HG03571 (cell line): ENCODE data around the gene TENT5C.

Source experiments
- ATAC-seq: cut with Tn5 transposase; IDR thresholded peaks from one replicate; pipeline ENCODE4 v1.9.1; 2021; ENCODE audit not compliant: unreplicated experiment

The TENT5C gene

DNA sequence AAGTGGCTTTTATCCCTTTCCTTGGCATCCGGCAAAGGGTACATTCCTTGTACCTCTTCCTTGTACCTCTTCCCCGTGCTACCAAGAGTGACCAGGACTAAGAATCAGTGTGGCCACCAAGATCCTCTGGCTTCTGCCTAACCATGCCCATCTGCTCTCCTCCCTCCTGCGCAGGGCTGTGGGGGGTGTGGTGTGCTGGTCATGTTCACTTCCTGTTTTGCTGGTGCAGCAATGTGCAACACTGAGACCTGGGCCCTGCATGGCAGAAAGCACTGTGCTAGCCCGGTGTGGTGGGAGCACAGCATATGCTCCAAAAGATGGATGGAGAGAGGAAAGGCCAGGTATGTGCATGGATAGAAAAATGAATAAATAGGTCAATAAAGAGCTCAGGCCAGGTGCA is 33.3 kb upstream of the TENT5C start:
- no peak for ATAC-seq

DNA sequence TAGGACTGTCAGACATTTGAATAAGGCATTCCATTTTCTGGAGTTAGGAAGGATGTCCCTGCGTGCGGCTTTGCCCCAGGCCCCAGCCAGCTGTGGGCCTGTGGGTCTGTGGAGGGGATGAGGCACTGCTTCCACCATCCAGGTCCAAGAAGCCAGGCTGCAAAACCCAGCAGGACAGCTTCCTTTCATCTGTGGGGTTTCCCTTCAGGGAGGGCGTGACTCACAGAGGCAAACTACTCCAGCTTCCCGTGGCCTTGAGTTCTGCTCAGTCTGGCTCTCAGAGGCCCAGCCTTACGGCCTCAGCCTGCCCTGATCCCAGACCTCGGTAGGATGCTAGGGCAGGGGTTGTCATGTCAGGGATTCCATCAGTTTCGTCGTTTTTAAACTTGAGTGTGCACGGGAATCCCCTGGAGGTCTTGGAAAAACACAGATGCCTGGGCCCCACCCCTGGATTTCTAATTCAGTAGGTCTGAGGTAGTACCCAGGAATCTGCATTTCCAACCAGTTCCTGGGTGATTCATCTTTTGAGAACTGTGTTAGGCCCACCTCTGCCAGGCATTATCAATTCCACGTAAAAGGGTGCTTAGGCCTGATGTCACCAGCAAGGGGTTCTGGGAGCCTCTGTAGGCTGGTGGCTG is 32.3 kb upstream of the TENT5C start:
- ATAC-seq = no peak

DNA sequence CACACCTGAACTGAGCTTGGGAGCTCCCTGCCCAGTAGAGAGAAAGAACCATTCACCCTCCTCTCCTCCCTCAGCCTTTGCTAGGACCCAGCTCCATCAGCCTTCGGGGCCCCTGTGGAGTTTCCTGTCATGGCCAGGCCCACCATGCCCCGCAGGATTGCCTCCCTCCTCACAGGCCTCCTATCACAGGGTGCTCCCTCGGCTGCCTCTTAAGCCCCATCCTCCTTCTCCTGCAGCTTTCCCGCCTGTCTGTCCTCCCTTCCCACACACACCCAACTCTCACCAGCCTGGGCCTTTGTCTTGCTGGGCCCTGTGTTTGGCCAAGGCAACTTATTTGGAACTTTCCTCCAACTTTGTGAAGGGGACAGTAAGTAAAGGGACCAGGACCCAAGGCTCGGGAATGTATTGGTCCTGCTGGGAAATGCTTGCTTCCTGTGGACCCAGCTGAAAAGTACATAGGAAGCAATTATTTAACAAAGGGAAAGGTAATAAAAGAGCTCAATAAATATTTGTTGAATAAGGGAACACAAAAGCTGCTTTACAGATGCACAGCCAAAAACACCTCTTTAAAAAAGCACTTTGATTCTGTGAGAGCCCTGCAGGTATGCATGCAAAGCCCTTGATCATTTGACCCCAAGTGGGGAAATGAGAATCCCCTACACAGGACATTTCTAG is 31.6 kb upstream of the TENT5C start:
- ATAC-seq = no peak

DNA sequence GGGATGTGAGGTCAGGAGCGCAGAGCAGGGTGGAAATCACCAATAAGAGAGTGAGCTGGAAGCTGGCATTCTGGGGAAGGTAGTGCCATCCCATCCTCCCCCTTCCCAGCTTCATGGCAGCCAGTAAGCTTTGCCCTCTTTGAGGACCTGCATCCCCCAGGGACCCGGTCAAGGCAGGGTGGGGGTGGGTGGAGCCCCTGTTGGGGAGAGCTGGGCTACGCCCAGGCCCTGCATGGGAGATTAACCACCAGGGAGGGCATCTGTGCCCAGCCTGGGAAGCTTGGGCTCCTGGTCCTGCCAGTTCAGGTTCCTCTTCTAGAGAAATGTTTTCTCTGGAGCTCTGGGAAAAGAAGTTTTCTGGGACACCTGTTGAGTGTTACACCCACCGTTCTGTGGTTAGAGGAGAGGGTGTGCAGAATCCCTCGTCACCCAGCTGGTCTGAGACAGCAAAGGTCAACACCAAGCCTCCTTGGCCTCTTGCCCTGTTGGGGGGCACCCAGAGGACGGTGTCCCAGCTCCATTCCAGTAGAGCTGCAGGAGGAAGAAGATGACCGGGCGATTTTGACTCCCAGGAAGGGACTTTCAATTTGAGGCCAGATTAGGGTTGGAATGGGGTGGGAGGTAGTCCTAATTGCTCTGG is 30.1 kb upstream of the TENT5C start:
- no peak for ATAC-seq

DNA sequence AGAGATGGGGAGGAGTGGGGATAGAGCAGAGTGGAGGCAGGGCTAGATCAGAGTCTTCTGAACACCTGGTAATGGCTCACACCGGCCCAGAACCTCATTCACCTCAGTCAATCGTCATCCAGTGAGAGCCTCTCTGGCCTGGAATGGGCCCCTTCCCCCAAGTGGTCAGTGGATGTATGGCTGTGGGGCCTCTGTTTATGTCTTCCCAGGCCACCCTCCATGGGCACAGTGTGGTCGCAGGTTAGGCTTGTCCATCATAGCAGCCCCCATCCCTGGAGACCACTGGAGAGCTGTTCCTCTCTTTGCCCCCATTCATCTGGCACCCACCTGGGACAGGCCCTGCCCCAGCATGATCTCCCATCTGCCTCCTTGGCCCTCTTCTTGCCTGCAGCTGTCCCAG is 29.6 kb upstream of the TENT5C start:
- ATAC-seq = no peak

DNA sequence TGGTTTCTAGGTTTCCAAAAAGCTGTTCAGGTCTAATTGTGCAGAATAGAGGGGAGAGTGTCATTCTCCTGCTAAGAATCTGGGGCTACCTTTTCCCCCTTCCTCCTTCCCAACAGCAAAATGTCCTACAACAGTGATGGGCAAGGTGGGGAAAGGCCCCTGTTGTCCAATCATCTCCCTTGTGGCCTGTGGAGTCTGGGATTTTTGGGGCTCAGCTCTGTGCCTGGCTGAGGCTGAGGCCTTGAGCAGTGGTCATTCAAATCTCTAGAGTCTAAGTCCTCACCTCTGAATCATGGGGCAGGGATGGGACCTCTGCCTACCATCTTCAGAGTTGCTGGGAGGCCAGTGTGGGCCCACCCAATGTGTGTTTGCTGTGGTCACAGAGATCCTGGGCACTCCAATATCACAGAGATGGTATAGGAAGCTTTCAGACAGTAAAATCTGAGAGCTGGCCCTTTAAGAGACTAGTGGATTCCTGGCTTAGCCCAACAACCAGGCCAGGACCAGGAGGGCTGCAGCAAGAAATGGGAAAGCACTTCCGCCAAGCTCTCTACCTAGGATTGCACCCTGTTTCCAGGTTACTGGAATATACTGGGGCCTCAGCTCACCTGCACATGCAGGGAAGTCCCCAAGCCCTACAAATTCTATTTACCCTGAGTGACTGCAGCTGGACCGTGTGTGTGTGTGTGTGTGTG is 28.5 kb upstream of the TENT5C start:
- no peak for ATAC-seq

DNA sequence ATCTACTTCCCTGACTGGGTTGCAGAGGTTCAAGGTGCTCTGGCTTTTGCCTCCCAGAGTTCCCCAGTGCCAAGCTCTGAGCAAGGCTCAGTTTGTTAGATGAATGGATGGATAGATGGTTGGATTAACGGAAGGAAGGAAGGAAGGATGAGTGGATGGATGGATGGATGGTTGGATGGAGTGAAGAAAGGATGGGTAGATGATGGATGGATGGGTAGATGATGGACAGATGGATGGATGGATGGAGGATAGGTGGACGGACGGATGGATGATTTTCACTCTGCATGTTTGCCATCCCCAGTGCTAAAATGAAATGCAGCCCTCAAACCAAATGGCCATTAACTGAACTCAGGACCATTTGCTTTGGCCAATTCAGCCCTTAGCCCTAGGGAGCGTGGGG is 27.4 kb upstream of the TENT5C start:
- ATAC-seq = no peak

DNA sequence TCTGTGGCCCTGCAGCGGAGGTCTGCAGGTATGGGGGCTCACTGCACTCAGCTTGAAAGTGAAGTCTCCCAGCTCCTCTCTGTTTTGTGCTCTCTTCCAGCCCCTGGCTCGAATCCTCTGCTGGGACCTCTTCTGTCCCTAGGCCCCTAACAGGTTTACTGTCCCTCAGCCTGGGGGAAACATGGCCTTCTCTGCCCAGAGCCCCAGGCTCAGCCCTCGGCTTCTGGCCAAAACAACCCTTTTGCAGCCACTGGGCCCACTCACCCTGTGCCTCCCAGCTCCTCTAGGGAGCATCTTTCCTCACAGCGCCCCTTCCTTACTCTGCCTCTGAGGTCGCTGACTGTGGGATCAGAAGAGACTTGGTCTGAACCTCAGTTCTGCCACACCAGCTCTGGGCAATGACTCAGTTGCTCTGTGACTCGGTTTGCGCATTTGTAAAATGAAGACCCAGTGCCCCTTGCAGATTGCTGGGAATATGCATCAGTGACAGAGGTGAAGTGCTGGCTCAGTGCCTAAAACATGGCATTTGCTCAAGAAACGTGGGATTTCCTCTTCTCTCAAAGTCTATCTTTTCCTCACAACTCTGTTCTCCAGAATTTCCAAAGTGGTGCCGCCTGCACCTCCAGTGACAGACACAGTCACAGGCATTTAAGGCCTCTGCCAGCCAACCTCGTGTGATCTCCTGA is 26.5 kb upstream of the TENT5C start:
- ATAC-seq = no peak

DNA sequence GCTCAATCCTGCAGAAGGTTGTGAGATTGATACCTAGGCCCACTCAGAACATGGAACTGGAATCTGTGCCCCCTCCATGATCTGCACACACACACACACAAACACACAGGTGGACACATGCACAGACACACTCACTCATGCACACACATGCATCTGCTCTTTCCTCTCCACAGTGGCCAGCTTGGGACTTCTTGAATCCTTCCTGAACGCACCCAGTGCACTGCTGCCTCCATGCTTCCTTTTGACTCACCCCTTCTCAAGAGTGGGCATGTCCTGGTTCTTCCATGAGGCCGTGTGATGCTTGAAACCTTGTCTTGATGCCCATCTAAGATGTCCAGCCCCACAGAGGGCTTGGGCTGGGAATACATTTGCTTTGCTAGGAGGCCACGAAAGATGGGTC is 25.4 kb upstream of the TENT5C start:
- no peak for ATAC-seq

DNA sequence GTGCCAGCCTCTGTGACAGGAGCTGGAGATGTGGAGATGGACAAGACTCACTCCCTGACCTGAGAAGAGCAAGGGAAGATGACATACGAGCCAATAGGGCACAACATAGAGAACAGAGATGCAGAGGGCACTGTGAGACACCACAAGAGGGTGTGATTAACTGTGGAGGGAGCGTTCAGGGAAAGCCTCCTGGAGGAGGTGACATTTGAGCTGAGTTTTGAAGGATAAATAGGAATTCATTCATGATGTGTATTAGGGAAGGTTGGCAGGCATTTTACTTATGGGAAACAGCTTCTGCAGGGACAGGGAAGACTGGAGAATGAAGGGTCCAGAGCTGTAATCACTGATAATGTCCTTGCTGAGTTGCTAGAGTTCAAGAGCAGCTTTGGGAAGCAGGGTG is 25.0 kb upstream of the TENT5C start:
- ATAC-seq = no peak

DNA sequence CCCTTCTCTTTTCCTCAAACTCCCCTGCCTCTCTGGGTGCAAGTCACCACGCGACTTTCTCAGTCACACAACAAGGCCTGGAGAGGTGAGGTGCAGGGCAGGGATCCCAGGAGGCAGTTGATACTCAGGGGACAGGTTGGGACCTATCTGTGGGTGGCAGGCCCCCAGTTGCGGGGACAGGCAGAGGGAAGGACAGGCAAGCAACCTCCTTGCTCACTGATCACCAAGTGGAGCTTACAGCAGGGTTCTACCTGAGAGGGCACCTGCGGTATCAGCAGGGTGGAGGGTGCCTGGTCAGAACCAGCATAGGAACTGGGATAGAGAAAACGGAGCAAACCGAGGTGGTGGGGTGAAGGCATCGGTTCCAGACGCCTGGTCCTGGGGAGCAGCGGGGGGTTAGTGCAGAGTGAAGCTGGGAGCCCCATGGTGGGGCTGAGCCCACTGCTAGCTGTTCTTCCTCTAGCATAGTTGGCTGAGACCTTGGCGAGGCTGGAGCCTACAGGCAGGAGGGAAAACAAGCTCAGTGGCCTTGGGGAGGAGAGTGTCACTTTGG is 24.4 kb upstream of the TENT5C start:
- ATAC-seq = no peak

DNA sequence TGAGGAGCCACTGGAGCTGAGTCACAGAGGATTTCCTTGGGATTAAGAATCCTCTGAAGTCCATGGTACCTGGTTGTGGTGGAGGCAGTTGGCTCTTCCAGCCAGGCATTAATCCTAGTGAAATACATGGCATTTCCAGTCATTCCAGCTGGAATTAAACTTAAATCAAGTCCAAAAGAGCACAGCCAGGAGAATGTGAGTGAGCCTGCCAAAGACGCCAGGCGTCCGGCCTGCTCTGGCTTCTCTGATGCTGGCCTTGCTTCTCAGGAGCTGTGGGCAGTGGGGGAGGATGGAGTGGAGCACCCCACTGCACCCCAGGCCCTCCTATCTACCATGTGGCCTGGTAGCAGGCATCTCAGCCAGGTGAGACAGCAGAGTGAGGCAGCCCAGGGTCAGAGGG is 23.4 kb upstream of the TENT5C start:
- ATAC-seq = no peak

DNA sequence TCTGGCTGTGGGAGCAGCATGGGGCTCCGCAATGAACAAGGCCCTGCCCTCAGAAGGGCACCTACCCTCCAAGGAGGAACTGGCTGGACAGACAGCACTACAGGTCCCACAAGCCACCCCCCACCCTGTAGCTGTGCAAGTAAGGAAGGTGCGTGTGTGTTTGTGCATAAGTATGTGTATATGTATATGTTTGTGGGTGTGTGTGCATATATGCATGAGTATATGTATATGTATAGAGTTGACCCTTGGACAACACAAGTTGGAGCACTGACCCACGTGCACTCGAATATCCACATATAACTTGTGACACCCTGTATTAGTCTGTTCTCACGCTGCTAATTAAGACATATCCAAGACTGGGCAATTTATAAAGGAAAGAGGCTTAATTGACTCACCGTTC is 22.6 kb upstream of the TENT5C start:
- no peak for ATAC-seq

DNA sequence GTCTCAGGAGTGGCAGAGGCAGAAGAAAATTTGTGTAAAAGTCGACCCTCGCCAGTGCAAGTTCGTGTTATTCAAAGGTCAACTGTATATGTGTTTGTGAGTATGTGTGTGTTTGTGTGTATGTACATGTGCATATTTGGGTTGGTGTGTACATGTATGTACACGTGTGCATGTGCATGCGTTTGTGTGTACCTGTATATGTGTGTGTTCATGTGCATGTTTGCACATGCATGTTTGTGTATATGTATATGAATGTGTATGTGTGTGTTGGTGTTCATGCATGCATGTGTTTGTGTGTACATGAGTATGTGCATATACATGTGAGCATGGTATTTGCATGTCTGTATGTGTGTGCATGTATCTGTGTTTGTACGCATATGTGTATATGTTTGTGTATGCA is 21.7 kb upstream of the TENT5C start:
- no peak for ATAC-seq

DNA sequence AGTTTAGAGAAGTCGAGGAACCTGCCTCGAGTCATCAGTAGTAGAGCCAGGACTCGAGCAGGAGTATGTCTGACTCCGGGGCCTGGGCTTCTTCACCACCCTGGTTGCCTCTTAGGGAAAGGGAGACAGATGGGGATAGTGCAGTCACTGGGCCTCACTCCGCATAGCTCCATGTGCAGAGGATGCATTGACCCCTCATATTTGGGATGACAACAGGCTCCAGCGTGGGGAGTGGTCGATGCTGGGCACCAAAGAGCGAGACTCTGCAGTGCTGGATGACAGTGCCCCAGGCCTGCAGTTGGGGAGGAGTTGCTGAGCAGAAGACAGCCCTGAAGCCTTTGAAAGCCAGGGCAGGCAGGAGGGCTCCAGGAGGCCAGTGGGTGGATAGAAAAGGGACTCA is 20.8 kb upstream of the TENT5C start:
- no peak for ATAC-seq

DNA sequence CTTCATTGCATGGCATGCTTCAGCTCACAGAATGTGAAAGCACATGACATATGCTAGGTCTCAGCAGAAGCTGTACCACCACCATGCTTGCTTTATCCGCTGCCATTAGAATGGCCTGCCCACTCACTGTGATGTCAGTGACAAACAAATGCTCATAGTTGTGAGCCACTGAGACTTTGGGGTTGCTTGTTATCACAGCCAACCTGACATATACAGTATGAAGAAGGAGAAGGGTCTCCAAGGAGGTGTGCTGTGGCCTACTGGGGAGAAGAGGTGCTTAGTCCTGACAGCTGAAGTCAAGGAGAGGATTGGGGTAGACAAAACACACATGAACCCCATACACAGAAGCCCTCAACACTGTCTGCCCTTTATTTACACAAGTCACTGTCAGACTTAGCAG is 19.5 kb upstream of the TENT5C start:
- ATAC-seq = no peak

DNA sequence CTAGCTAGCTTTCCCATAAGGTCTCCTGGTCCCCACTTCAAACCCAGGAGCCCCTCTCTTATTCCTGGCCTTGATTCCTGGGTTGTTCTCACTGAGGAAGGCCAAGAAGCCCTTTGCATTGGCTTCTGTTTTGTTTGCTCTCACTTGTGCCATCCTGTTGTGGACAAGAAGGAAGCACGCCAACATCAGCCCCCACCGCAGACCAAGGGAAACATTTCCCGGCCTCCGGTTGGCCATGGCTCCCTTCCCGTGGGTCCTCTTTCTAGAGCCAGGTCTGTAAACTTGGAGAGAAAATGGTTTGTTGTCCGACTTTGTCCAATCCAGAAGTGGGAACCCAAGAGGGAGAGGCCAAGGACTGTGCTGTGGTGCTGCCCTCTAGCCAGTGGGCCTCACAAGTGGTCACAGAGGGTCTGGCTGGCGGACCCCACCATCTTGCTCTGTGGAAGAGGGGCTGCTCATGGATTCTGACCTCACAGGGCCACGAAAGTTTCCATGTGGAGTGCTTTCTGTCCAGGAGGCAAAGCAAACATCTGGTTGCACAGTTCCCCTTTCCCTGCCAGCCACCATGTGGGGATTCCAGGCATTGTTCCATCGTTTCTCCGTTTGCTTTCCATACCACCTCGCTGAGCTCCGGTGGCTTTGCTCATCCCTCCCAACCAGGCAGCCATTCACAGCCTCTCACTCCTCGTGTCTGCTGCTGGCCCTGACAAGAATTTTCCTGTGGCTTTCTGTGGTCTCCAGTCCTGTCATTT is 18.9 kb upstream of the TENT5C start:
- ATAC-seq = no peak

DNA sequence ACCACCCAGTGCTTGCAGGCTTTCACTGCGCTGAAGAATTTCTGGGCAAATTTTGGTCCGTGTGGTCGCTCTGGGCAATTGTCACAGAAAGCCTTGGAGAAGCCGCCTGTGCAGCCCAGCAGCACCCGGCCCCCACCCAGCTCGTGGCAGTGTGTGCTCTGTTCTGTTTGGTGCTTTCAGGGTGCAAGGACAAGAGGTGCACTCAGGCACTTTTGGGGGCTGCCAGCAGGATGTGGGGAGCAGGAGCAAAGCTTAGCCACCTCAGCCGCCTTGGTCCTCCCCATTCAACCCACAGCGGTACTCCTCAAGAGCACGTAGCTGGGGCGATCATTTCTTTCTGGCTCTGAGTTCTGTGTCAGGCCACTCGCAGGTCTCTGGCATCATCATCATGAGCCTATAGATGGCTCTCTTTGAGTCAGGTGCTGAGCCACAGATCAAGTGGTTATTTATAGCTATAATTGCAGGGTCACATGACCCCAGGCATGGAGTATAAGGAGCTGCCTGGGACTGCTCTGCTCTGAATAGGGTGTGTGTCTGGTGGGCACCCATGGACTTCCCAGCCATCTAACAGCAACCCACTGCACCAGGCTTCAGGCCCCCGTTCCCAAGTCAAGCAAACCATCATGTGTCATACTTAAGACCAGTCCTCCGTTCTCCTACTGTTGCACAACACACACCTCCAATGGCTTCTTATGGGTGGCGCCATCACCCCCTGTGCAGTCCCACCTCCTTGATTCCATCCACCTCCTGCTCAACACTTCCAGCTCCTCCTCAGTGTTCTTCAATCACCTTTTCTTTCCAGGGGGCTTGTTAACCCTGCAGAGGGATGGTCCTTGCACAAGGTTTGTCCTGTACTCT is 18.1 kb upstream of the TENT5C start:
- ATAC-seq = no peak

DNA sequence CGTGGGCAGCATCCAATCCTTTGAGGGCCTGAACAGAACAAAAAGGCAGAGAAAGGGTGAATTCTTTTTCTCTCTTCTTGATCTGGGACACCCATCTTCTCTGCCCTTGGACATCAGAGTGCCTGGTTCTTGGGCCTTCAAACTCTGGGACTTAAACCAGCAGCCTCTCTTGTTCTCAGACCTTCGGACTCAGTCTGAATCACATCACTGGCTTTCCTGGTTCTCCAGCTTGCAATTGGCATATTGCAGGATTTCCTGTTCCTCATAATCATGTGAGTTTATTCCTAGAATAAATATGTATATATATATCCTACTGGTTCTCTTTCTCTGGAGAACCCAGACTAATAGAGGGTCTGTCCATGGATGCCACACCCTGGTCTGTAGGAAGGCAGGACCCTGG is 16.3 kb upstream of the TENT5C start:
- no peak for ATAC-seq
